ENCODE data around the gene COG8. TPM values are rescaled to one million over a fixed set of nuclear protein-coding genes. Genes with fewer than 3 reads are reported as not detected.

Gene COG8
- total RNA-seq, 3 donors from 2014 or later (not counting 1 experiment from before 2014, with no cell fraction given), result 26.3 to 34.6 (median 29.0) TPM

- ATAC-seq (no peak), DNase-seq (no peak)
- Mint-ChIP-seq H3K27me3 (ENCODE audit: low read depth in 2 of 2) (no peaks in the 10 kb centered on the region), H3K9me3 (no peaks in the 10 kb centered on the region), H3K36me3 (no peaks in the 10 kb centered on the region), H3K4me3 (no peak overlapping the region), H3K27ac (no peak overlapping the region), H3K4me1 (no peaks in the 10 kb centered on the region)
- WGBS (ENCODE audit: insufficient coverage), result 97% methylated on average over 4 of the region's 4 CpGs
- Histone ChIP-seq H3K27ac (ENCODE audit: low read length) (no peak overlapping the region), H3K4me1 (ENCODE audit: control insufficient read depth, insufficient read depth, low read length) (no peaks in the 10 kb centered on the region), H3K9me3 (ENCODE audit: control insufficient read depth, insufficient read depth, low read length) (no peaks in the 10 kb centered on the region), H3K4me3 (ENCODE audit: low read length) (no peak overlapping the region), H3K36me3 (ENCODE audit: control insufficient read depth, insufficient read depth, low read length) (peaks cover 13% of the 10 kb centered on the region), H3K27me3 (ENCODE audit: control insufficient read depth, insufficient read depth, low read length) (no peaks in the 10 kb centered on the region)
- TF ChIP-seq CTCF (IDR thresholded peaks at IDR 0.05), result no peak
- intact Hi-C loops (cut with micrococcal nuclease), result no loop called here
These were observed 55.5 kb downstream of the COG8 start for GRCh38 chr16:69283851-69284250.

GRCh38 chr16:69277413-69277812, 62.0 kb downstream of the COG8 start:
- no peaks in the 10 kb centered on the region for H3K27me3 ChIP-seq (ENCODE audit: control insufficient read depth, insufficient read depth, low read length)
- no peaks in the 10 kb centered on the region for H3K9me3 Mint-ChIP-seq
- TF ChIP-seq CTCF (IDR thresholded peaks at IDR 0.05), result no peak
- intact Hi-C loops (cut with micrococcal nuclease), result no loop called here
- H3K4me1 ChIP-seq (ENCODE audit: control insufficient read depth, insufficient read depth, low read length), result no peaks in the 10 kb centered on the region
- peaks cover 10 to 14% of the 10 kb centered on the region in 2 donors for H3K4me1 Mint-ChIP-seq
- no peaks in the 10 kb centered on the region for H3K36me3 Mint-ChIP-seq
- ATAC-seq (no peak), DNase-seq (no peak)
- H3K9me3 ChIP-seq (ENCODE audit: control insufficient read depth, insufficient read depth, low read length), result no peaks in the 10 kb centered on the region
- H3K4me3 ChIP-seq (ENCODE audit: low read length), result no peak overlapping the region
- no peak overlapping the region for H3K27ac ChIP-seq (ENCODE audit: low read length)
- H3K36me3 ChIP-seq (ENCODE audit: control insufficient read depth, insufficient read depth, low read length), result peaks cover 4% of the 10 kb centered on the region
- H3K27me3 Mint-ChIP-seq (ENCODE audit: low read depth in 2 of 2), result no peaks in the 10 kb centered on the region
- H3K4me3 Mint-ChIP-seq, result no peak overlapping the region
- no peak overlapping the region for H3K27ac Mint-ChIP-seq
- no CpG with 5 or more reads among the region's 1 CpG for WGBS (ENCODE audit: insufficient coverage)

Other genes with a start within 250 kb of the COG8 start
- gene HAS3, start 233.9 kb downstream of the COG8 start, total RNA-seq, result 1 to 10 TPM; 1.8 to 2.5 (median 2.3) TPM
- gene CHTF8, start 207.0 kb downstream of the COG8 start, total RNA-seq, result 10 to 100 TPM; 45.7 to 76.5 (median 74.2) TPM
- 10 to 100 TPM; 23.2 to 42.6 (median 36.3) TPM for gene UTP4, start 206.9 kb downstream of the COG8 start, total RNA-seq
- gene SNTB2, start 152.4 kb downstream of the COG8 start, total RNA-seq, result 10 to 100 TPM; 43.8 to 55.2 (median 49.9) TPM
- gene VPS4A, start 28.2 kb downstream of the COG8 start, total RNA-seq, result 10 to 100 TPM; 60.5 to 71.5 (median 62.5) TPM
- gene PDF, start 9.0 kb downstream of the COG8 start, total RNA-seq, result 1 to 10 TPM; 3.0 to 5.7 (median 4.6) TPM
- gene NIP7, start 208 bp upstream of the COG8 start, total RNA-seq, result 10 to 100 TPM; 33.7 to 41.8 (median 37.7) TPM
- 1 to 10 TPM; 1.4 to 1.8 (median 1.6) TPM for gene TMED6, start 12.2 kb upstream of the COG8 start, total RNA-seq
- 10 to 100 TPM; 35.0 to 44.2 (median 36.6) TPM for gene TERF2, start 46.4 kb upstream of the COG8 start, total RNA-seq
- 100 to 1,000 TPM in 1 of 3 donors, 10 to 100 TPM in 2; 73.1 to 106 (median 88.4) TPM for gene CYB5B, start 85.1 kb upstream of the COG8 start, total RNA-seq
- 10 to 100 TPM; 70.0 to 73.6 (median 70.6) TPM for gene NFAT5, start 226.4 kb upstream of the COG8 start, total RNA-seq